HG03045 (cell line): ENCODE results near the gene ZC3H12D.
"Not testable (repeated sequence)": the region's sequence is repeated elsewhere in the genome, so short reads cannot be mapped to it uniquely, and the experiment has no call there.

Source experiments
- ATAC-seq: cut with Tn5 transposase; IDR thresholded peaks from one replicate; pipeline ENCODE4 v1.9.1; 2021; ENCODE audit warnings: mild to moderate bottlenecking, moderate library complexity; ENCODE audit not compliant: unreplicated experiment

The ZC3H12D gene

GRCh38 chr6:149484733-149485700 is at the start of gene ZC3H12D:
ZC3H12D (minus strand) TSS chr6:149485014; CDS start chr6:149474543, 10,471 bp downstream.
- ATAC-seq: peak; percentile 40

- no peak for ATAC-seq
Observed at GRCh38 chr6:149529650-149530049, 44.8 kb upstream of the ZC3H12D start.

GRCh38 chr6:149515494-149515893 is 30.7 kb upstream of the ZC3H12D start:
- no peak for ATAC-seq

DNA sequence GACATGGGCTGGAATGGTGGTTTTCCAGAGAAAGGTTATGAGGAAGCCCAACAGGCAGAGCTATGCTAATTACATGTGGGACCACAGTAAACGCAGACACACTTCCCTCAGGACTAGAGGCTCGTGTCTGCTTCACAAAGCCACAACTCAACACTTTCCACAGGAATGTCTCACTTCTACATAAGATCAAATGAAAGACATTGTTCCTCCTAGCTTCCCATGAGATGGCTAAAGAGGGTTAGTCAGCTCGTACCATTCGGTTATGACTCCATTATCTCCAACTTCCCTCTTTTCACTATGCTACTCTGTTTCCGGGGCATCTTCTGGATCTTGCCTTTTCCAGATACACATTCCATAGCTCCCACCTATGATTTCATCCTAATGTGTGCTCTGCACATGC is 29.1 kb upstream of the ZC3H12D start:
- ATAC-seq: no peak

GRCh38 chr6:149510793-149511512 is 26.1 kb upstream of the ZC3H12D start:
- ATAC-seq: no peak

DNA sequence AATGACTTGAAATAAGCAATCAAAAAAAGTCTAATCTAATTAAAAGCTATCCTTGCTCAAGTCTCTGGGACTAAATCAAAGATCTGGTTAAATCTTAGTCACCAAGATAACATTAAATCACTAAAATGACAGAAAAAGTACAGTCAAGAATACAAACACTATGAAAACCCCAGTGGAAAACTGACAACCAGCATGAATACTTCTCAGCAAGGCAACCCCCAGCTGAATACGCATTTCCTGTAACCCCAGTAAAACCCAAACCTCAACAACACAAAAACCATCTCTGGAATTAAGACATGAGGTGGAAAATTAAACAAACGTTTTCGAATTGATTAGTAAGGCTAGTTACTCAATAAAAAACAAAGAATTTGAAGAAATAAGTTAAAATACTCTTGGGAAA is 23.7 kb upstream of the ZC3H12D start:
- no peak for ATAC-seq

DNA sequence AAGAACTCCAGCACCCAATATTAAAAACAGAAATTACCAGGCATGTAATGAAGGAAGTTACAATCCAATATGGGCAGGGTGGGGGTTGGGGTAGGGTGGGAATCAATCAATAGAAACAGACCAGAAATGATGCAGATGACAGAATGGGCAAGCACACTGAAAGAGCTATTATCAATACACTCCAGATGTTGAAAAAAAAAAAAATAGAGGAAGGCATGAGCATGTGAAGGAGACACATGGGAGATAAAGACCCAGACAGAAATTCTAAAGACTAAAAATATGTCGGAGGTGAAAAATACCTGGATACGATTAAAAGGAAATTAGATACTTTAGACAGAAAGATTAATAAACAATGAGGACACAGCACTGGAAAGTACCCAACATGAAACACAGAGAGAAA is 19.1 kb upstream of the ZC3H12D start:
- ATAC-seq: no peak

GRCh38 chr6:149503276-149503675 is 18.5 kb upstream of the ZC3H12D start:
- ATAC-seq: no peak

GRCh38 chr6:149501768-149502167 is 17.0 kb upstream of the ZC3H12D start:
- no peak for ATAC-seq

GRCh38 chr6:149501201-149501600 is 16.4 kb upstream of the ZC3H12D start:
- no peak for ATAC-seq

DNA sequence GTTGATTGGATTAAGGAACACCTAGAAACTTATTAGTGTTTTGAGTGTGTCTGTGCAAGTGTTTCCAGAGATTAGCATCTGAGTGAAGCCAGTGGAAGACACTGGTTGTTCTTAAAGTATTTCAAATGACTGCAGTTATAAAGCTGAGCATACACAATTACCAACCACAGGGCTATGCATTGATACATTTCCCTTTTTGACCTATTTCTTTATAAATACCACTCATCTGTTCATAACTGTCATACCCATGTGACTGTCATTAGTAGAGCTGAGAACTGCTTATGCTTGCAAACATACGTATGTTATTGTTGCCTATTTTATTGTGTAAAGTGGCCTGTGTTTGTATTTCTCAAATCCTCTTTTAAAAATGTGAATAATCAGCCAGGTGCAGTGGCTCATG is 15.3 kb upstream of the ZC3H12D start:
- ATAC-seq: no peak

- ATAC-seq: no peak
Observed at GRCh38 chr6:149499066-149499465, 14.3 kb upstream of the ZC3H12D start.

GRCh38 chr6:149497365-149497764 is 12.6 kb upstream of the ZC3H12D start:
- ATAC-seq: no peak

DNA sequence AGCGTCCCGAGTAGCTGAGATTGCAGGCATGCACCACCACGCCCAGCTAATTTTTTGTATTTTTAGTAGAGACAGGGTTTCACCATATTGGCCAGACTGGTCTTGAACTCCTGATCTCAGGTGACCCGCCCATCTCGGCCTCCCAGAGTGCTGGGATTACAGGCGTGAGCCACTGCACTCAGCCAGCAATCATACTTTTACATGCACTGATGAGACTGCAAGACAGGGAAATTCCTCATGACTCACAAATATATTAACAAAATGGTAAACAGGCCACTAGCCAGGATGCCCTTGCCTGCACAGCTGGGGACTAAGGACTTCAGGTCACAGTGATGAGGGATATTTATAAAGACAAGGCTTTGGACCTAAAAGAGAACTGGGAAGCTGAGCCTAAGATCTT is 11.8 kb upstream of the ZC3H12D start:
- ATAC-seq: not testable (repeated sequence)

GRCh38 chr6:149495349-149496016 is 10.7 kb upstream of the ZC3H12D start:
- not testable (repeated sequence) for ATAC-seq

- ATAC-seq: peak; percentile 64
Observed at GRCh38 chr6:149494810-149495209, 10.0 kb upstream of the ZC3H12D start.

DNA sequence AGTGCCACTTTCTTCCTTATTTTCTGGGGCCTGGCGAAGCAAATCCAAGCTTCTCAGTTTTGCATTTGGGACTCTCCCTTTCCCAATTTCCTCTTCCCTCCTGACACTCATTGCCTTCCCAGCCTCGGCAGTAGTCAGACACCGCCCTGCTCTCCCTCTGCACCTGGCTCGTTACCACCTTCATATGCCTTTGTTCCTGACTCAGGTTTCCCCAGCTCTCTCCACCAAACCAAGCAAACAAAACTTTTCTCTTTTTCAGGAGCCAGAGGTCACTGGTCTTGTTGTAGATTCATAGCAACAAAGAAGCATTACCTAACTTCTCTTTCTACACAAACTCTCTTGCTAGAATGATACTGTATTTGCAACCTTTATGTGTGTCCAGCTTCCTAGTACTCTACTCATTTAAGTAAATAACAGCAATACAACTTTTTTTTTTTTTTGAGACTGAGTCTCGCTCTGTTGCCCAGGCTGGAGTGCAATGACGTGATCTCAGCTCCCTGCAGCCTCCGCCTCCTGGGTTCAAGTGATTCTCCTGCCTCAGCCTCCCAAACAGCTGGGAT is 9.0 kb upstream of the ZC3H12D start:
- no peak for ATAC-seq

GRCh38 chr6:149492798-149493343 is 8.1 kb upstream of the ZC3H12D start:
- no peak for ATAC-seq

- no peak for ATAC-seq
Observed at GRCh38 chr6:149489967-149490366, 5.2 kb upstream of the ZC3H12D start.

DNA sequence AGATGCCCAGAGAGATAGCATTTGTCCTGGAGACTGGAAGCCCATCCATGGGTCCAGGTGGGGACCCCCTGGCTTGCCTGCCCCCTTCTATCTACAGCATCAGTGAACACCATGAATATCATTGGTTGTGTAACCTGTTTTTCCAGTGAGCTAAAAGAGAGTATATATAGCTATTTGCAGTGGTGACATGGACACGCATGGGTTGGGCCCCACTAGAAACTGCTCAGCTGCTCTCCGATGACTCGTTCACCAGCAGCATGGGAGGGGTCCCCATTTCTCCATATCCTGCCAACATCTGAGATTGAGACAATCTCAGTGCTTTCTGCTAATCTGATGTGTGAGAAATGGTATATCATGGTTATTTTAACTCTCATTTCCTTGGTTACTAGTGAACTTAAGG is 4.0 kb upstream of the ZC3H12D start:
- no peak for ATAC-seq

DNA sequence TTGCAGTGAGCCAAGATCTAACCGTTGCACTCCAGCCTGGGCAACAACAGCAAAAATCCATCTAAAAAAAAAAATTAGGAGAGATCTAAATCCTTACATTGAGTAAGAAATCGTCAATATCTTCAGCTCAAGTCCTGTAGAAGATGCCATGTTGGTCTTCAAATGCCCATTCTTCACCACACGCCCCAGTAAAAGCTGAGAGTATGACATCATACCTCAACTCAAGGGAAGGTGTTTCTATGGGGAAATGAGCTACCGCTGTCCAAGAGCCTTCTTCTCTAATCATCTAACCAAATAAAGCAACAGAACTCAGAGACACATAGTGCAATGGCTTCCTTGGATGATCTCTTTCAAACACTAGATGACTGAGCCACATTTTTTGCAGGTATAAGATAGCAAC is 2.5 kb upstream of the ZC3H12D start:
- ATAC-seq: no peak
